Common myeloid progenitor, CD34-positive (primary cell): ENCODE data around the gene KRTDAP.
A peak's percentile ranks its signal among the peaks of the same experiment; 100 is the strongest.
"Not testable (repeated sequence)": the region's sequence is repeated elsewhere in the genome, so short reads cannot be mapped to it uniquely, and the experiment has no call there.

Experiments
- CTCF ChIA-PET: fragments of 350-600 bp; sonication (Branson Sonifier 250); formaldehyde crosslinking; loops from one replicate; lab custom pipeline; 2021; ENCODE audit warnings: antibody characterized with exemption; lab: Charles Lee
- POLR2A ChIA-PET: fragments of 350-600 bp; sonication (Branson Sonifier 250); formaldehyde crosslinking; loops from one replicate; lab custom pipeline; 2021; ENCODE audit warnings: antibody characterized with exemption; lab: Charles Lee
- DNase-seq, 3 donors: peaks; one replicate each; pipeline versions ENCODE4 v3.0.0 to v3.0.0-alpha.2; 2013
- H3K27ac ChIP-seq, 2 experiments: 1 replicate in 1 of 2; 2 replicates in 1 of 2; pipeline ENCODE4 v1.7.0; 2013; ENCODE audit warnings: inconsistent platforms in 2 of 2, low read length in 2 of 2, mild to moderate bottlenecking in 2 of 2, low read depth in 1 of 2, moderate library complexity in 1 of 2; ENCODE audit not compliant: severe bottlenecking in 2 of 2, insufficient read depth in 1 of 2, poor library complexity in 1 of 2
- H3K27me3 ChIP-seq, 5 experiments: replicated peaks in 2 of 5; 1 replicate in 3 of 5; 2 replicates in 2 of 5; pipeline versions ENCODE4 v1.6.1 to v1.7.0; 2013; ENCODE audit warnings: low read length in 4 of 5, mild to moderate bottlenecking in 2 of 5, moderate library complexity in 2 of 5, inconsistent platforms in 1 of 5; ENCODE audit not compliant: insufficient read depth in 5 of 5, control insufficient read depth in 4 of 5
- H3K36me3 ChIP-seq, 4 experiments: 1 replicate in 2 of 4; 2 replicates in 2 of 4; pipeline versions ENCODE4 v1.6.1 to v1.7.0; 2013; ENCODE audit warnings: low read length in 3 of 4, control low read depth in 1 of 4, mild to moderate bottlenecking in 1 of 4; ENCODE audit not compliant: control insufficient read depth in 4 of 4, insufficient read depth in 4 of 4
- H3K4me1 ChIP-seq, 4 experiments: 1 replicate in 3 of 4; 2 replicates in 1 of 4; pipeline versions ENCODE4 v1.6.1 to v1.7.1; 2013; ENCODE audit warnings: low read length in 3 of 4, mild to moderate bottlenecking in 3 of 4, control low read depth in 1 of 4, inconsistent platforms in 1 of 4, moderate library complexity in 1 of 4; ENCODE audit not compliant: control insufficient read depth in 4 of 4, insufficient read depth in 4 of 4; ENCODE audit errors: control extremely low read depth in 1 of 4
- H3K4me3 ChIP-seq, 7 experiments: 1 replicate in 4 of 7; 2 replicates in 3 of 7; pipeline versions ENCODE4 v1.5.1 to v1.7.0; 2013; ENCODE audit warnings: mild to moderate bottlenecking in 7 of 7, low read length in 6 of 7, moderate library complexity in 6 of 7, inconsistent platforms in 2 of 7, low read depth in 2 of 7, control low read depth in 1 of 7; ENCODE audit not compliant: insufficient read depth in 4 of 7, control insufficient read depth in 1 of 7; ENCODE audit errors: extremely low read depth in 1 of 7
- H3K9me3 ChIP-seq, 5 experiments: 1 replicate in 4 of 5; 2 replicates in 1 of 5; pipeline versions ENCODE4 v1.6.1 to v1.7.1; 2013; ENCODE audit warnings: low read length in 4 of 5, mild to moderate bottlenecking in 2 of 5, inconsistent platforms in 1 of 5, low read depth in 1 of 5, moderate library complexity in 1 of 5; ENCODE audit not compliant: control insufficient read depth in 4 of 5, insufficient read depth in 2 of 5; ENCODE audit errors: control extremely low read depth in 1 of 5
- WGBS: methylation state at CpG from one replicate; pipeline ENCODE4 v1.1.5; 2013; ENCODE audit not compliant: insufficient coverage; 5-methylcytosine and 5-hydroxymethylcytosine counted together

Gene KRTDAP

DNA sequence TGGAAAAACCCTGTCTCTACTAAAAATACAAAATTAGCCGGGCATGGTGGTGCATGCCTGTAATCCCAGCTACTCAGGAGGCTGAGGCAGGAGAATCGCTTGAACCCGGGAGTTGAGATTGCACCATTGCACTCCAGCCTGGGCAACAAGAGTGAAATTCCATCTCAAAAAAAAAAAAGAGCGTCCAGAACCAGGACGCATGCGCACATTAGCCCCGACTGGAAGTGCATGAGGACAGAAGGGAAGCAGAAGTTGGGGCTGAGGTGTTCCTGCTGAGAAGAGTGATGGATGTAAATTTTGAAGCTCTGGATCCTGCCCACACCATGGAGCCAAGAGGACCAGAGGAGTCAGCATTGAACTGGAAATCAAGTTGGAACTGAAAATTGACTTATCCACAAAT is 15.7 kb downstream of the KRTDAP start:
- WGBS = 97% methylated on average over 6 of the region's 7 CpGs
- ChIA-PET POLR2A (interaction anchor here (0.6 kb wide), 1 partner anchor 154 kb away, joined by 3 read pairs; no protein-coding TSS in a partner anchor), CTCF (interaction anchor here (0.7 to 10.1 kb wide), 3 partner anchors 12 to 122 kb away, joined by 3 to 118 read pairs (median 5); partner anchors contain the start of genes FFAR1 and FFAR3)
- H3K27me3 ChIP-seq, H3K36me3 ChIP-seq, H3K4me1 ChIP-seq, H3K27ac ChIP-seq, DNase-seq, H3K4me3 ChIP-seq, H3K9me3 ChIP-seq: not testable (repeated sequence)

DNA sequence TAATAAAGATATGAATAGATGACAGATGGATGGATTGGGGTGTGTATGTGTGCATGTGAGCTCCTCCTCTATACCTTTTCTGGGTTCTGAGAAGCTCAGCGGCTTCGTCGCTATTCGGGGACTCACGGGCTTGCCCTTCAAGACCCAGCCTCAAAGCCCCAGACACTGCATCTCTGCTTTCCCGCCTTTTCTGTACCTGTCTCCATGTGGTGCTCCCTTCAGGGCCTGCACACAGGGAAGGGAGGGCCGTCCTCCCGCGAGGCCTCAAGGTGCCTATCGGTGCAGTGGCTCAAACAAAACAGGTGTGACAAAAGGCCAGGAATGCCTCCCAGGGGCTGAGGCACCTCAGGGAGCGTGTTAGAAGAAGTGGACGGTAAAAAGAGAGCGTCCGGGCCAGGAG is 16.2 kb downstream of the KRTDAP start:
- Histone ChIP-seq H3K27me3 (peaks cover 0 to 2% (median 0%) of the 10 kb centered on the region in 5 experiments), H3K36me3 (no peaks in the 10 kb centered on the region), H3K4me1 (no peaks in the 10 kb centered on the region), H3K4me3 (no peak overlapping the region), H3K9me3 (no peaks in the 10 kb centered on the region), H3K27ac (no peak overlapping the region)
- POLR2A ChIA-PET = interaction anchor here (0.6 kb wide), 1 partner anchor 154 kb away, joined by 3 read pairs; no protein-coding TSS in a partner anchor
- CTCF ChIA-PET = interaction anchor here (1.0 to 10.1 kb wide), 4 partner anchors 10 to 121 kb away, joined by 3 to 118 read pairs (median 7); partner anchors contain the start of genes FFAR1 and FFAR3
- 100% methylated on average over 13 of the region's 14 CpGs for WGBS
- DNase-seq = no peak

DNA sequence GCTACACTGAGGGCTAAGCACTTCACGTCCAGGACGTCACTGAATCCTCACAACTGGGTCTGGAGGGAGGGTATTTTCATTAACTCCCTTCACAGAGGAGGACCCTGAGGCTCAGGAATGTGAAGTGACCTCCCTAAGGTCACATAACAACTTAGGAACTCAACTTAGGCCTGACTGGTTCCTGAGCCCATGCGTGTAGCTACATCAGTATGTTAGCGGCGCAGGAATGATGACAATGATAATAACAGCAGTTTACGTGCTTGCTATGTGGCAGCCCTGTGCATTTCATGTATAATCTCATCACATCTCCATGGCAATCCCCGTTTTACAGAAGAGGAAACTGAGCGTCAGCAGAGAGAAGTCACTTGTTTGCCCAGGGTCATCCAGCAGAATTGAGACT is 18.3 kb downstream of the KRTDAP start:
- DNase-seq = no peak
- CTCF ChIA-PET = interaction anchor here (1.6 to 10.1 kb wide), 4 partner anchors 8 to 119 kb away, joined by 3 to 118 read pairs (median 6); partner anchors contain the start of genes FFAR1 and FFAR3
- no peaks in the 10 kb centered on the region for H3K9me3 ChIP-seq
- H3K36me3 ChIP-seq = no peaks in the 10 kb centered on the region
- no peak overlapping the region for H3K4me3 ChIP-seq
- POLR2A ChIA-PET = no interaction called here
- WGBS = 86% methylated on average over 7 of the region's 8 CpGs
- peaks cover 0 to 2% (median 0%) of the 10 kb centered on the region in 5 experiments for H3K27me3 ChIP-seq
- H3K27ac ChIP-seq = no peak overlapping the region
- H3K4me1 ChIP-seq = no peaks in the 10 kb centered on the region

DNA sequence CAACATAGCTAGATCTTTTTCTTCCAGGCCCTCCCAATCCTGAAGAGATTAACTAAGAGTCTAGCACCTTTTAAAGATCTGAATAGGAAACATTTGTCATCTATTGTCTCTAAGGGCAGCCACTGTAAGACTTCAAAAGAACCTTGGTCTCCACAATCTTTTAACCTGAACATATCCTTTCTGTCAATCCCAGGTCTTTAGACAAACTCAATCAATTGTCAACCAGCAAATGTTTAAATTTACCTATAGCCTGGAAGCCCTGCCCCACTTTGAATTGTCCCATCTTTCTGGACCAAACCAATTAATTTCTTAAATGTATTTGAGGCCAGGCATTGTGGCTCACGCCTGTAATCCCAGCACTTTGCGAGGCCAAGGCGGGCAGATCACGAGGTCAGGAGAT is 19.2 kb downstream of the KRTDAP start:
- CTCF ChIA-PET = interaction anchor here (2.6 to 10.1 kb wide), 3 partner anchors 21 to 118 kb away, joined by 10 to 118 read pairs (median 29); partner anchors contain the start of genes FFAR1 and FFAR3
- H3K27ac ChIP-seq, POLR2A ChIA-PET, H3K27me3 ChIP-seq, H3K4me3 ChIP-seq, H3K4me1 ChIP-seq, H3K36me3 ChIP-seq, H3K9me3 ChIP-seq, DNase-seq: not testable (repeated sequence)
- WGBS = 93% methylated on average over 3 of the region's 4 CpGs

- Histone ChIP-seq H3K4me1 (no peaks in the 10 kb centered on the region), H3K36me3 (no peaks in the 10 kb centered on the region), H3K27ac (no peak overlapping the region), H3K9me3 (no peaks in the 10 kb centered on the region), H3K27me3 (peaks cover 0 to 2% (median 0%) of the 10 kb centered on the region in 5 experiments), H3K4me3 (no peak overlapping the region)
- ChIA-PET POLR2A (no interaction called here), CTCF (interaction anchor here (1.0 to 10.1 kb wide), 13 partner anchors 8 to 138 kb away, joined by 3 to 118 read pairs (median 5); partner anchors contain the start of genes FFAR1, FFAR2 and FFAR3)
- 93% methylated on average over 3 of the region's 7 CpGs for WGBS
- no peak for DNase-seq
Observed at GRCh38 chr19:35470128-35470527, 20.1 kb downstream of the KRTDAP start.

GRCh38 chr19:35468637-35469036 is 21.6 kb downstream of the KRTDAP start:
- Histone ChIP-seq H3K27ac (no peak overlapping the region), H3K27me3 (no peaks in the 10 kb centered on the region), H3K4me3 (no peak overlapping the region), H3K36me3 (no peaks in the 10 kb centered on the region), H3K4me1 (peaks cover 0 to 9% (median 2%) of the 10 kb centered on the region in 4 experiments), H3K9me3 (no peaks in the 10 kb centered on the region)
- 20% methylated on average over 2 of the region's 2 CpGs for WGBS
- DNase-seq = peak; percentile 74 to 84 (median 78)
- POLR2A ChIA-PET = no interaction called here
- CTCF ChIA-PET = interaction anchor here (0.6 to 10.1 kb wide), 27 partner anchors 8 to 232 kb away, joined by 3 to 118 read pairs (median 4); partner anchors contain the start of genes FFAR1, FFAR2, FFAR3 and USF2

- H3K9me3 ChIP-seq = no peaks in the 10 kb centered on the region
- no peak overlapping the region for H3K27ac ChIP-seq
- no peaks in the 10 kb centered on the region for H3K36me3 ChIP-seq
- H3K4me1 ChIP-seq = peaks cover 8 to 29% (median 23%) of the 10 kb centered on the region in 4 experiments
- no peak for DNase-seq
- WGBS = no CpG with 5 or more reads among the region's 1 CpG
- H3K4me3 ChIP-seq = no peak overlapping the region
- POLR2A ChIA-PET = no interaction called here
- CTCF ChIA-PET = interaction anchor here (0.7 to 10.1 kb wide), 5 partner anchors 29 to 196 kb away, joined by 3 to 118 read pairs (median 5); partner anchors contain the start of genes FFAR1, FFAR3 and USF2
- H3K27me3 ChIP-seq = no peaks in the 10 kb centered on the region
Observed at GRCh38 chr19:35466259-35466658, 24.0 kb downstream of the KRTDAP start.
